ENCODE data around the gene DOCK4.

Gene DOCK4

GRCh38 chr7:111763221-111763801 is 442.9 kb downstream of the DOCK4 start:
- TF ChIP-seq CTCF (IDR thresholded peaks at IDR 0.05; ENCODE audit: low read depth, low read length) = peak; percentile 55
- no peak overlapping the region for H3K4me3 ChIP-seq (ENCODE audit: low read depth, low read length)

GRCh38 chr7:111762799-111763198 is 443.4 kb downstream of the DOCK4 start:
- no peak for TF ChIP-seq CTCF (IDR thresholded peaks at IDR 0.05; ENCODE audit: low read depth, low read length)
- H3K4me3 ChIP-seq (ENCODE audit: low read depth, low read length) = no peak overlapping the region

- no peak for TF ChIP-seq CTCF (IDR thresholded peaks at IDR 0.05; ENCODE audit: low read depth, low read length)
- no peak overlapping the region for H3K4me3 ChIP-seq (ENCODE audit: low read depth, low read length)
These were observed 444.0 kb downstream of the DOCK4 start for GRCh38 chr7:111762211-111762610.

- no peak for TF ChIP-seq CTCF (IDR thresholded peaks at IDR 0.05; ENCODE audit: low read depth, low read length)
- H3K4me3 ChIP-seq (ENCODE audit: low read depth, low read length) = no peak overlapping the region
These were observed 446.2 kb downstream of the DOCK4 start for GRCh38 chr7:111760043-111760442.

- no peak for TF ChIP-seq CTCF (IDR thresholded peaks at IDR 0.05; ENCODE audit: low read depth, low read length)
- no peak overlapping the region for H3K4me3 ChIP-seq (ENCODE audit: low read depth, low read length)
These were observed 447.9 kb downstream of the DOCK4 start for GRCh38 chr7:111758332-111758731.

- H3K4me3 ChIP-seq (ENCODE audit: low read depth, low read length) = peak overlapping the region; percentile 32
- TF ChIP-seq CTCF (IDR thresholded peaks at IDR 0.05; ENCODE audit: low read depth, low read length) = no peak
These were observed 449.5 kb downstream of the DOCK4 start for GRCh38 chr7:111756687-111757178.

GRCh38 chr7:111755383-111755782 is 450.8 kb downstream of the DOCK4 start:
- TF ChIP-seq CTCF (IDR thresholded peaks at IDR 0.05; ENCODE audit: low read depth, low read length) = no peak
- H3K4me3 ChIP-seq (ENCODE audit: low read depth, low read length) = no peak overlapping the region

All from WI38 (cell line).